ENCODE results near the gene TRAPPC3L.
A peak's percentile ranks its signal among the peaks of the same experiment; 100 is the strongest.

The TRAPPC3L gene

DNA sequence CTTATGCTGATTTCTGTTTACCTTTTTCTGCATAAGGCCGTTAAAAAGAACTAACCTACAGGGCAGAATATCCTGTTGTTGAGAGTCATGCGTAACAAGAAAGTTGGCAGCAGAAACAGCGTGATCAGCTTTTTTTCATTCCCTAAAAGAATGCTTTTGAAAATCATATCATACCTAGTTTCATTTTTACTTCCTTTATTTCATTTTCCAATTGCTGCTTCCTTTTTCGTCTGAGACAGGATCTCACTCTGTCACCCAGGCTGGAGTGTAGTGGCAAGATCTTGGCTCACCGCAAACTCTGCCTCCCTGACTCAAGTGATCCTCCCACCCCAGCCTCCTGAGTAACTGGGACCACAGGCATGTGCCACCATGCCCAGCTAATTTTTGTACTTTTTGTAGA, 80.2 kb downstream of the TRAPPC3L start:
- Histone ChIP-seq H3K9me3 (no peaks in the 10 kb centered on the region), H3K36me3 (no peaks in the 10 kb centered on the region), H3K4me1 (ENCODE audit: control insufficient read depth in 1 of 2, insufficient read depth in 1 of 2, low read depth in 1 of 2, low read length in 1 of 2) (peaks cover 40 to 47% of the 10 kb centered on the region in 2 experiments), H3K27me3 (no peaks in the 10 kb centered on the region), H3K27ac (peak overlapping the region; percentile 66), H3K4me3 (ENCODE audit: low read depth in 1 of 2, low read length in 1 of 2) (peak overlapping the region; percentile 35 to 57)
- TF ChIP-seq, protein P1, sequence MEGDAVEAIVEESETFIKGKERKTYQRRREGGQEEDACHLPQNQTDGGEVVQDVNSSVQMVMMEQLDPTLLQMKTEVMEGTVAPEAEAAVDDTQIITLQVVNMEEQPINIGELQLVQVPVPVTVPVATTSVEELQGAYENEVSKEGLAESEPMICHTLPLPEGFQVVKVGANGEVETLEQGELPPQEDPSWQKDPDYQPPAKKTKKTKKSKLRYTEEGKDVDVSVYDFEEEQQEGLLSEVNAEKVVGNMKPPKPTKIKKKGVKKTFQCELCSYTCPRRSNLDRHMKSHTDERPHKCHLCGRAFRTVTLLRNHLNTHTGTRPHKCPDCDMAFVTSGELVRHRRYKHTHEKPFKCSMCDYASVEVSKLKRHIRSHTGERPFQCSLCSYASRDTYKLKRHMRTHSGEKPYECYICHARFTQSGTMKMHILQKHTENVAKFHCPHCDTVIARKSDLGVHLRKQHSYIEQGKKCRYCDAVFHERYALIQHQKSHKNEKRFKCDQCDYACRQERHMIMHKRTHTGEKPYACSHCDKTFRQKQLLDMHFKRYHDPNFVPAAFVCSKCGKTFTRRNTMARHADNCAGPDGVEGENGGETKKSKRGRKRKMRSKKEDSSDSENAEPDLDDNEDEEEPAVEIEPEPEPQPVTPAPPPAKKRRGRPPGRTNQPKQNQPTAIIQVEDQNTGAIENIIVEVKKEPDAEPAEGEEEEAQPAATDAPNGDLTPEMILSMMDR (IDR thresholded peaks at IDR 0.05), result no peak

DNA sequence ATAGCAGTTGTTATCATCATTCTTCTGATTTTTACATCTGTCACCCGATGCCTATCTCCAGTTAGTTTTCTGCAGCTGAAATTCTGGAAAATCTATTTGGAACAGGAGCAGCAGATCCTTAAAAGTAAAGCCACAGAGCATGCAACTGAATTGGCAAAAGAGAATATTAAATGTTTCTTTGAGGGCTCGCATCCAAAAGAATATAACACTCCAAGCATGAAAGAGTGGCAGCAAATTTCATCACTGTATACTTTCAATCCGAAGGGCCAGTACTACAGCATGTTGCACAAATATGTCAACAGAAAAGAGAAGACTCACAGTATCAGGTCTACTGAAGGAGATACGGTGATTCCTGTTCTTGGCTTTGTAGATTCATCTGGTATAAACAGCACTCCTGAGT, 82.2 kb downstream of the TRAPPC3L start:
- H3K27me3 ChIP-seq, result no peaks in the 10 kb centered on the region
- peak overlapping the region; percentile 76 for H3K27ac ChIP-seq
- H3K4me1 ChIP-seq (ENCODE audit: control insufficient read depth in 1 of 2, insufficient read depth in 1 of 2, low read depth in 1 of 2, low read length in 1 of 2), result peaks cover 40 to 47% of the 10 kb centered on the region in 2 experiments
- H3K4me3 ChIP-seq (ENCODE audit: low read depth in 1 of 2, low read length in 1 of 2), result peak overlapping the region in 1 of 2 experiments; percentile 74
- H3K36me3 ChIP-seq, result no peaks in the 10 kb centered on the region
- H3K9me3 ChIP-seq, result no peaks in the 10 kb centered on the region
- TF ChIP-seq, protein P1 (IDR thresholded peaks at IDR 0.05), result no peak

DNA sequence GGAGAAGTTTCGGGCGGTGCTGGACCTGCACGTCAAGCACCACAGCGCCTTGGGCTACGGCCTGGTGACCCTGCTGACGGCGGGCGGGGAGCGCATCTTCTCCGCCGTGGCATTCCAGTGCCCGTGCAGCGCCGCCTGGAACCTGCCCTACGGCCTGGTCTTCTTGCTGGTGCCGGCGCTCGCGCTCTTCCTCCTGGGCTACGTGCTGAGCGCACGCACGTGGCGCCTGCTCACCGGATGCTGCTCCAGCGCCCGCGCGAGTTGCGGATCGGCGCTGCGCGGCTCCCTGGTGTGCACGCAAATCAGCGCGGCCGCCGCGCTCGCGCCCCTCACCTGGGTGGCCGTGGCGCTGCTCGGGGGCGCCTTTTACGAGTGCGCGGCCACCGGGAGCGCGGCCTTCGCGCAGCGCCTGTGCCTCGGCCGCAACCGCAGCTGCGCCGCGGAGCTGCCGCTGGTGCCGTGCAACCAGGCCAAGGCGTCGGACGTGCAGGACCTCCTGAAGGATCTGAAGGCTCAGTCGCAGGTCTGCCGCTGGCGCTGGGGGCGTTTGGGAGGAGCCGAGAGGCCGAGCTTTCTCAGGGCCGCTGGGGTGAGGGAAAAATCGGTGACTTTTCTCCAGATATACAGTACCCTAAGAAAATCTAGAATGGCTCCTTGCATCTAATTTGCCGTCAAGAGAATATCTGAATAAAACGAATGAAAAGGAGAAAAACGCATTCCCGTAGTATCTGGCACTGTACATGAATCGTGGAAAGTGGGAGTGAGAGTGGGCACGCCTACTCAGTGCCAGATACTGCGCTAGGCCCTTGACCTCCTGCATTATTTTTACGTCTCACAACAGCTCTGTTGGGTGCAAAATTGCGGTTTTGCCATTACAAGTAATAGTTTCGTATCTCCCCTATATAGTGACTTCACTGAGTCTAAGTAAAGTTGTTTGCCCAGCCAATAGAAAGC, 83.3 kb downstream of the TRAPPC3L start:
- no peaks in the 10 kb centered on the region for H3K9me3 ChIP-seq
- H3K4me1 ChIP-seq (ENCODE audit: control insufficient read depth in 1 of 2, insufficient read depth in 1 of 2, low read depth in 1 of 2, low read length in 1 of 2), result peaks cover 40 to 47% of the 10 kb centered on the region in 2 experiments
- TF ChIP-seq, protein P1 (IDR thresholded peaks at IDR 0.05), result no peak
- no peaks in the 10 kb centered on the region for H3K36me3 ChIP-seq
- H3K27ac ChIP-seq, result peak overlapping the region; percentile 76
- peak overlapping the region; percentile 73 to 74 for H3K4me3 ChIP-seq (ENCODE audit: low read depth in 1 of 2, low read length in 1 of 2)
- no peaks in the 10 kb centered on the region for H3K27me3 ChIP-seq

DNA sequence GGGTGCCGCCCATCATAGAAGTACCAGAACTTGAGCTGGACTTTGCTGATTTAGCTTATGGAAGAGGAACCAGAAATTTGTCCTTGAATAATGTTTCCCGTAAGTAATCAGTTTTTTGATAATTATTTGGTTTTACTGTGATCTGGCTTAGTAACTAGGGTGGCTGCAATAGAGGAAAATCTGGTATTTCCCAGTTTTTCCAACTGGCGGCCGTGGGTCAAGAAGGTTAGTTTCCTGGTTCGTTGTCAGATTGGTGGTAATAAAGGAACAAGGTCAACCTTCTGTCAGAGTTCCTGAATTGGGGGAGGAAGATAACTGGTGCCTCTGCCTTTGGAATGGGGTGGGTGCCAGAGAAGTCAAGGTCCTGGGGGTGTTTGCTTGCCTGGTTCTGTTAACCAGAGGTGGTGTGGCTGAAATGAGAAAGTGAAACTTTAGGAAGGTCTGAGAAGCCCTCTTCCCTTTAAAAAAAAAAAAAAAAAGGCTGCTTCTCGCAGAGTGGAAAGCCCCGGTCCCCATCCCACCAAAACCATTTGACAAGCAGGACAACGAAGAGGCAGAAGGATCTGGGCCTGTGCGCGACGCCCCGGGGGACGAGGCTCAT, 84.1 kb downstream of the TRAPPC3L start, which contains the start of gene CALHM6:
CALHM6 (plus strand) TSS at position 45 of the 601 bp plus-strand sequence; CDS start at position 600, 555 bp downstream.
- peak within 1 kb of the TSS; percentile 76 for H3K27ac ChIP-seq
- H3K4me3 ChIP-seq (ENCODE audit: low read depth in 1 of 2, low read length in 1 of 2), result peak within 1 kb of the TSS; percentile 73 to 74
- H3K9me3 ChIP-seq, result no peaks in the 10 kb centered on the region
- H3K27me3 ChIP-seq, result no peaks in the 10 kb centered on the region
- TF ChIP-seq, protein P1 (IDR thresholded peaks at IDR 0.05), result no peak
- H3K4me1 ChIP-seq (ENCODE audit: control insufficient read depth in 1 of 2, insufficient read depth in 1 of 2, low read depth in 1 of 2, low read length in 1 of 2), result peaks cover 40 to 47% of the 10 kb centered on the region in 2 experiments
- no peaks in the 10 kb centered on the region for H3K36me3 ChIP-seq

DNA sequence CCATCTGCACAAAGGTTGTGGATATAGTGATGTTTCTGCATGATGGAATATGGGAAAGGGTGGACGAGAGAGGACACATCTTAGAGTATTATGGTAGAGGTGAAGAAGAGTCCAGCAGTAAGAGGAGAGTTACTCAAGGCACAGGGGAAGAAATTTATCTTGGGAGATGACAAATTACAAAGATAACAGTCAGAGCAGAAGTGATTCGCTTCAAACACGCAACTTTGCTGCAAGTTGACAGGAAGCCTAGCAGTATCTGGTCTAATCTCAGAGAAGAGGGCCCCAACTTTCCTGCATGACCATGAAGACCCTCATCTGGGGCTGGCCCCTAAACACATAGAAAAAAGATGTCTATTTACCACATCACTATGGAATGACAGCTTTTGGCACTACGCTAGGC, 85.6 kb downstream of the TRAPPC3L start:
- H3K4me3 ChIP-seq (ENCODE audit: low read depth in 1 of 2, low read length in 1 of 2), result no peak overlapping the region
- H3K27ac ChIP-seq, result no peak overlapping the region
- H3K4me1 ChIP-seq (ENCODE audit: control insufficient read depth in 1 of 2, insufficient read depth in 1 of 2, low read depth in 1 of 2, low read length in 1 of 2), result peaks cover 33 to 37% of the 10 kb centered on the region in 2 experiments
- H3K27me3 ChIP-seq, result no peaks in the 10 kb centered on the region
- TF ChIP-seq, protein P1 (IDR thresholded peaks at IDR 0.05), result no peak
- no peaks in the 10 kb centered on the region for H3K36me3 ChIP-seq
- no peaks in the 10 kb centered on the region for H3K9me3 ChIP-seq
